Glomerular visceral epithelial cell (primary cell): ENCODE data around the gene TAS1R3.

Experiments
- DNase-seq: peaks from one replicate; pipeline ENCODE4 v3.0.0-alpha.2; 2016; ENCODE audit errors: extremely low spot score

The TAS1R3 gene

GRCh38 chr1:1324084-1324523 lies 7.0 kb upstream of the TAS1R3 start:
- DNase-seq = peak; percentile 18

- peak; percentile 94 for DNase-seq
Measured at GRCh38 chr1:1324524-1325287, 6.4 kb upstream of the TAS1R3 start, which contains the start of the genes CPTP and INTS11. TSS of gene CPTP (plus strand) at chr1:1324802. CDS start at chr1:1326911, 2,109 bp downstream. TSS of gene INTS11 (minus strand) at chr1:1324660. CDS start at chr1:1324608, 52 bp downstream.

- no peak for DNase-seq
Measured at GRCh38 chr1:1325288-1326074, 5.6 kb upstream of the TAS1R3 start.

- DNase-seq = no peak
Measured at GRCh38 chr1:1326075-1326605, 4.9 kb upstream of the TAS1R3 start.

GRCh38 chr1:1327291-1327690 lies 3.8 kb upstream of the TAS1R3 start:
- DNase-seq = no peak

GRCh38 chr1:1328254-1328653 lies 2.8 kb upstream of the TAS1R3 start:
- no peak for DNase-seq

- DNase-seq = no peak
Measured at GRCh38 chr1:1329304-1330210, 1.5 kb upstream of the TAS1R3 start.

- DNase-seq = no peak
Measured at GRCh38 chr1:1330366-1331067, 563 bp upstream of the TAS1R3 start.

- DNase-seq = no peak
Measured at GRCh38 chr1:1332031-1332755, 1.1 kb downstream of the TAS1R3 start.

- no peak for DNase-seq
Measured at GRCh38 chr1:1332774-1333480, 1.8 kb downstream of the TAS1R3 start.

- DNase-seq = no peak
Measured at GRCh38 chr1:1333551-1334241, 2.6 kb downstream of the TAS1R3 start.

GRCh38 chr1:1334835-1335234 lies 3.8 kb downstream of the TAS1R3 start:
- no peak for DNase-seq

GRCh38 chr1:1335283-1335682 lies 4.2 kb downstream of the TAS1R3 start:
- DNase-seq = no peak

GRCh38 chr1:1335792-1336248 lies 4.7 kb downstream of the TAS1R3 start:
- DNase-seq = no peak

- no peak for DNase-seq
Measured at GRCh38 chr1:1336446-1336845, 5.4 kb downstream of the TAS1R3 start.

- DNase-seq = no peak
Measured at GRCh38 chr1:1336931-1337792, 6.1 kb downstream of the TAS1R3 start.

GRCh38 chr1:1337793-1338147 lies 6.7 kb downstream of the TAS1R3 start:
- no peak for DNase-seq

- no peak for DNase-seq
Measured at GRCh38 chr1:1338278-1338677, 7.2 kb downstream of the TAS1R3 start.
